ENCODE measurements around the gene MRPL49. TPM values are rescaled to one million over a fixed set of nuclear protein-coding genes. Genes with fewer than 3 reads are reported as not detected.

Gene MRPL49
- polyA plus RNA-seq, 2 of the 4 experiments (the other 2 are of a cell fraction) = 55.5 to 65.5 TPM

DNA sequence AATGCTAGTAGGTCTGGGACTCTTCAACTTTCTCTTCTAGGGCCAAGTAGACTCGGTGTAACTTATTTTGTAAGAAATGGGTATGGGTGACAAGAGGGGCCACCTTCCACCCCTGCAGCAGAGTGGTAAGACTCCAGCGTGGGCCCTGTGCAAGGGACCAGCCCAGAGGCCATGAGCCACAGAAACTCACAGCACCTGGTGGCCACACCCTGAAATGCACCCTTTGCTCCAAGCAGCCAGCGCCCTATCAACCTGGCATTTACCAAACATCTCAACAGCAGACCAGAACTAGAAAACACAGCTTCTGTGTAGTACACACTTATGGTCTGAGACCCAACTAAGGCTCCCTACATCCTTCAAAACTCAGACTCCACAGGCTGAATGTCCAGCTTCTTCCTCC is 44.0 kb upstream of the MRPL49 start:
- H3K4me2 ChIP-seq = 0 out of 3 replicates have a peak overlapping the region, but pooled peaks have one; percentile 11
- ATAC-seq = peak; percentile 91 to 92
- WGBS (ENCODE audit: missing lambda C conversion rate) = 52% methylated on average over 3 of the region's 3 CpGs

DNA sequence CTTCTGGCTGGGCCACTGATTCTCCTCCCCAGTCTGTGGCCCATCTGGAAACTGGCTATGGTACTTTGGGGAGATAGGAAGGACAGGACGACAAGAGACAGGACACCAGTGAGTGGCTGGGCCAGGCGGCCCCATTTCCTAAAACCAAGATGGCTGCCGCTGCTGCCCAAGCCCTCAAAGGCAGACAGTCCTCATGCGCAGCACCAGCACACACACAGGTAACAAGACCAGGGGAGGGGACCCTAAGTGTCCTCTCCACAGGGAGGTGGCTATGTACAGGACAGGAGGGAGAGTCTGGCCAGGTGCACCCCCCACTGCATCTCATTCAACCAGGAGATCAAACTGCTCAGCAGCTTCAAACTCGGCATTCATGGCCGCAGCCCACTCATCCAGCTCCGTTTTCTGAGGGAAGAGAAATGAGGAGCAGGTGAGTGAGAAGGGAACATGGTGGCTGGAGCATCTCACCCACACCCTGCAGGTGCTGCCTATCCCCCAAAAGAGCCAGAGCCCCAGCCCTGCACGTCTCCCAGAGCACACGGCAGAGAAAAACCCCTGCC is 43.3 kb upstream of the MRPL49 start:
- Histone ChIP-seq H3K4me1 (peaks cover 29% of the 10 kb centered on the region), H3K4me3 (no peak overlapping the region), H3K9me3 (no peaks in the 10 kb centered on the region), H3K27ac (peak overlapping the region in 1 of 2 experiments; percentile 22; a peak in 1 of 6 replicates), H3K4me2 (0 out of 3 replicates have a peak overlapping the region, but pooled peaks have one; percentile 11)
- CTCF ChIA-PET = interaction anchor here (0.5 to 5.5 kb wide), 19 partner anchors 9 to 1861 kb away, joined by 3 to 35 read pairs (median 4); partner anchors contain the start of genes ARL2, NAALADL1 and TM7SF2
- TF ChIP-seq, protein P1, sequence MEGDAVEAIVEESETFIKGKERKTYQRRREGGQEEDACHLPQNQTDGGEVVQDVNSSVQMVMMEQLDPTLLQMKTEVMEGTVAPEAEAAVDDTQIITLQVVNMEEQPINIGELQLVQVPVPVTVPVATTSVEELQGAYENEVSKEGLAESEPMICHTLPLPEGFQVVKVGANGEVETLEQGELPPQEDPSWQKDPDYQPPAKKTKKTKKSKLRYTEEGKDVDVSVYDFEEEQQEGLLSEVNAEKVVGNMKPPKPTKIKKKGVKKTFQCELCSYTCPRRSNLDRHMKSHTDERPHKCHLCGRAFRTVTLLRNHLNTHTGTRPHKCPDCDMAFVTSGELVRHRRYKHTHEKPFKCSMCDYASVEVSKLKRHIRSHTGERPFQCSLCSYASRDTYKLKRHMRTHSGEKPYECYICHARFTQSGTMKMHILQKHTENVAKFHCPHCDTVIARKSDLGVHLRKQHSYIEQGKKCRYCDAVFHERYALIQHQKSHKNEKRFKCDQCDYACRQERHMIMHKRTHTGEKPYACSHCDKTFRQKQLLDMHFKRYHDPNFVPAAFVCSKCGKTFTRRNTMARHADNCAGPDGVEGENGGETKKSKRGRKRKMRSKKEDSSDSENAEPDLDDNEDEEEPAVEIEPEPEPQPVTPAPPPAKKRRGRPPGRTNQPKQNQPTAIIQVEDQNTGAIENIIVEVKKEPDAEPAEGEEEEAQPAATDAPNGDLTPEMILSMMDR (IDR thresholded peaks at IDR 0.05) = no peak
- no peak for TF ChIP-seq EP300 (IDR thresholded peaks at IDR 0.05)
- no peak for TF ChIP-seq PHF8 (IDR thresholded peaks at IDR 0.05; ENCODE audit: borderline replicate concordance, low read depth)
- TF ChIP-seq RNF2 (IDR thresholded peaks at IDR 0.05; ENCODE audit: borderline replicate concordance, low read depth) = no peak
- TF ChIP-seq RFX5 (IDR thresholded peaks at IDR 0.05) = no peak
- no peak for TF ChIP-seq POLR2AphosphoS2 (conservative IDR thresholded peaks at IDR 0.05; ENCODE audit: low read length)
- TF ChIP-seq ZC3H11A (IDR thresholded peaks at IDR 0.05) = no peak
- no peak for TF ChIP-seq ZSCAN20 (CRISPR knock-in tag; IDR thresholded peaks at IDR 0.05)
- TF ChIP-seq KDM1A (IDR thresholded peaks at IDR 0.05; ENCODE audit: low read depth) = no peak
- TF ChIP-seq, protein P2, sequence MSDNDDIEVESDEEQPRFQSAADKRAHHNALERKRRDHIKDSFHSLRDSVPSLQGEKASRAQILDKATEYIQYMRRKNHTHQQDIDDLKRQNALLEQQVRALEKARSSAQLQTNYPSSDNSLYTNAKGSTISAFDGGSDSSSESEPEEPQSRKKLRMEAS (IDR thresholded peaks at IDR 0.05) = no peak
- TF ChIP-seq, protein P3, sequence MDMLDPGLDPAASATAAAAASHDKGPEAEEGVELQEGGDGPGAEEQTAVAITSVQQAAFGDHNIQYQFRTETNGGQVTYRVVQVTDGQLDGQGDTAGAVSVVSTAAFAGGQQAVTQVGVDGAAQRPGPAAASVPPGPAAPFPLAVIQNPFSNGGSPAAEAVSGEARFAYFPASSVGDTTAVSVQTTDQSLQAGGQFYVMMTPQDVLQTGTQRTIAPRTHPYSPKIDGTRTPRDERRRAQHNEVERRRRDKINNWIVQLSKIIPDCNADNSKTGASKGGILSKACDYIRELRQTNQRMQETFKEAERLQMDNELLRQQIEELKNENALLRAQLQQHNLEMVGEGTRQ (IDR thresholded peaks at IDR 0.05) = no peak
- TF ChIP-seq, protein P4, sequence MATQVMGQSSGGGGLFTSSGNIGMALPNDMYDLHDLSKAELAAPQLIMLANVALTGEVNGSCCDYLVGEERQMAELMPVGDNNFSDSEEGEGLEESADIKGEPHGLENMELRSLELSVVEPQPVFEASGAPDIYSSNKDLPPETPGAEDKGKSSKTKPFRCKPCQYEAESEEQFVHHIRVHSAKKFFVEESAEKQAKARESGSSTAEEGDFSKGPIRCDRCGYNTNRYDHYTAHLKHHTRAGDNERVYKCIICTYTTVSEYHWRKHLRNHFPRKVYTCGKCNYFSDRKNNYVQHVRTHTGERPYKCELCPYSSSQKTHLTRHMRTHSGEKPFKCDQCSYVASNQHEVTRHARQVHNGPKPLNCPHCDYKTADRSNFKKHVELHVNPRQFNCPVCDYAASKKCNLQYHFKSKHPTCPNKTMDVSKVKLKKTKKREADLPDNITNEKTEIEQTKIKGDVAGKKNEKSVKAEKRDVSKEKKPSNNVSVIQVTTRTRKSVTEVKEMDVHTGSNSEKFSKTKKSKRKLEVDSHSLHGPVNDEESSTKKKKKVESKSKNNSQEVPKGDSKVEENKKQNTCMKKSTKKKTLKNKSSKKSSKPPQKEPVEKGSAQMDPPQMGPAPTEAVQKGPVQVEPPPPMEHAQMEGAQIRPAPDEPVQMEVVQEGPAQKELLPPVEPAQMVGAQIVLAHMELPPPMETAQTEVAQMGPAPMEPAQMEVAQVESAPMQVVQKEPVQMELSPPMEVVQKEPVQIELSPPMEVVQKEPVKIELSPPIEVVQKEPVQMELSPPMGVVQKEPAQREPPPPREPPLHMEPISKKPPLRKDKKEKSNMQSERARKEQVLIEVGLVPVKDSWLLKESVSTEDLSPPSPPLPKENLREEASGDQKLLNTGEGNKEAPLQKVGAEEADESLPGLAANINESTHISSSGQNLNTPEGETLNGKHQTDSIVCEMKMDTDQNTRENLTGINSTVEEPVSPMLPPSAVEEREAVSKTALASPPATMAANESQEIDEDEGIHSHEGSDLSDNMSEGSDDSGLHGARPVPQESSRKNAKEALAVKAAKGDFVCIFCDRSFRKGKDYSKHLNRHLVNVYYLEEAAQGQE (IDR thresholded peaks at IDR 0.05) = no peak
- no peak for TF ChIP-seq RAD21 (conservative IDR thresholded peaks at IDR 0.05 in 1 of 2, IDR thresholded peaks at IDR 0.05 in 1 of 2)
- no peak for TF ChIP-seq NFE2L2 (conservative IDR thresholded peaks at IDR 0.05; ENCODE audit: low read length)
- TF ChIP-seq TP53 (CRISPR knock-in tag; IDR thresholded peaks at IDR 0.05) = no peak
- POLR2A ChIA-PET = no interaction called here
- DNase-seq (ENCODE audit: low read depth in 1 of 2, low spot score in 1 of 2) = no peak
- WGBS (ENCODE audit: missing lambda C conversion rate) = 84% methylated on average over 9 of the region's 9 CpGs
- ATAC-seq = no peak
- no peak for FAIRE-seq

More for the DNA sequence above, 44.0 kb upstream of the MRPL49 start:
- TF ChIP-seq SMC3 (IDR thresholded peaks at IDR 0.05) (peak; percentile 55), POLR2AphosphoS2 (conservative IDR thresholded peaks at IDR 0.05; ENCODE audit: low read length) (no peak), MYC (IDR thresholded peaks at IDR 0.05; ENCODE audit: borderline replicate concordance, low read length) (0 out of 2 replicates have a peak, but pooled peaks have one; percentile 49), RAD21 (conservative IDR thresholded peaks at IDR 0.05 in 1 of 2, IDR thresholded peaks at IDR 0.05 in 1 of 2) (peak; percentile 41 to 48; a peak in 3 of 5 replicates), POLR2A (IDR thresholded peaks at IDR 0.05; ENCODE audit: low read length) (no peak)
- TF ChIP-seq, protein P1 (IDR thresholded peaks at IDR 0.05) = peak; percentile 47
- CTCF ChIA-PET = interaction anchor here (0.5 to 5.5 kb wide), 23 partner anchors 8 to 1862 kb away, joined by 3 to 35 read pairs (median 4); partner anchors contain the start of genes ARL2, NAALADL1 and PPP2R5B
- DNase-seq (ENCODE audit: low read depth in 1 of 2, low spot score in 1 of 2) = peak; percentile 69 to 77
- Histone ChIP-seq H3K27ac (peak overlapping the region in 1 of 2 experiments; percentile 22; a peak in 1 of 6 replicates), H3K9me3 (no peaks in the 10 kb centered on the region), H3K4me3 (no peak overlapping the region), H3K4me1 (peaks cover 29% of the 10 kb centered on the region)
- no peak for FAIRE-seq
- POLR2A ChIA-PET = no interaction called here
